B cell (primary cell): Measurements from ENCODE around the gene MPIG6B. TPM values are rescaled to one million over a fixed set of nuclear protein-coding genes. Genes with fewer than 3 reads are reported as not detected.

ENCODE experiments used
- ATAC-seq: fragments of 200-7000 bp; cut with Tn5 transposase; one replicate; pipeline ENCODE4 v1.10.0; 2021; ENCODE audit warnings: low read depth, mild to moderate bottlenecking, moderate number of reproducible peaks, moderate library complexity
- CTCF ChIA-PET: fragments of 350-600 bp; sonication (Branson Sonifier 250); formaldehyde crosslinking; loops from one replicate; lab custom pipeline; 2021; ENCODE audit warnings: antibody characterized with exemption, inconsistent platforms; lab: Charles Lee
- POLR2A ChIA-PET: fragments of 350-600 bp; sonication (Branson Sonifier 250); formaldehyde crosslinking; loops from one replicate; lab custom pipeline; 2021; ENCODE audit warnings: antibody characterized with exemption; lab: Charles Lee
- DNase-seq: peaks from one replicate; pipeline ENCODE4 v3.0.0; 2013
- H2AFZ ChIP-seq: 2 replicates; pipeline ENCODE4 v1.6.1; 2012; ENCODE audit warnings: mild to moderate bottlenecking, low read depth, low read length; ENCODE audit not compliant: insufficient read depth, poor library complexity, severe bottlenecking
- H3K27ac ChIP-seq, 2 donors: 1 replicate in 1 of 2; 2 replicates in 1 of 2; pipeline ENCODE4 v1.5.1; 2012 to 2013; ENCODE audit warnings: low read length in 2 of 2, mild to moderate bottlenecking in 2 of 2, moderate library complexity in 1 of 2
- H3K27me3 ChIP-seq, 4 experiments: fragments of 200-600 bp in 1 of 4; sonication (generic) in 1 of 4; replicated peaks in 1 of 4; 1 replicate in 2 of 4; 2 replicates in 2 of 4; pipeline versions ENCODE4 v1.6.1 to v1.7.0; 2013 to 2016; ENCODE audit warnings: low read length in 3 of 4, mild to moderate bottlenecking in 2 of 4, mixed read lengths in 1 of 4, moderate library complexity in 1 of 4; ENCODE audit not compliant: insufficient read depth in 4 of 4, control insufficient read depth in 3 of 4; ENCODE audit errors: control extremely low read depth in 1 of 4
- H3K36me3 ChIP-seq, 2 experiments: replicated peaks in 1 of 2; 1 replicate in 1 of 2; 2 replicates in 1 of 2; pipeline versions ENCODE4 v1.6.1 to v1.7.1; 2013; ENCODE audit warnings: low read length in 1 of 2; ENCODE audit not compliant: insufficient read depth in 2 of 2, control insufficient read depth in 1 of 2; ENCODE audit errors: control extremely low read depth in 1 of 2, extremely low read depth in 1 of 2
- H3K4me1 ChIP-seq, 2 donors: fragments of 200-600 bp in 1 of 2; sonication (generic) in 1 of 2; 1 replicate in 1 of 2; 2 replicates in 1 of 2; pipeline versions ENCODE4 v1.5.1 to v1.6.1; 2013 to 2017; ENCODE audit warnings: low read length in 2 of 2; ENCODE audit not compliant: control insufficient read depth in 2 of 2, insufficient read depth in 2 of 2
- H3K4me2 ChIP-seq: replicated peaks from 2 replicates; pipeline ENCODE3; 2012; ENCODE audit warnings: mild to moderate bottlenecking, low read depth, low read length; ENCODE audit not compliant: poor library complexity, severe bottlenecking
- H3K4me3 ChIP-seq, 5 experiments: fragments of 200-600 bp in 1 of 5; sonication (generic) in 1 of 5; 1 replicate in 3 of 5; 2 replicates in 2 of 5; pipeline versions ENCODE4 v1.5.1 to v1.7.0; 2011 to 2016; ENCODE audit warnings: low read length in 4 of 5, mild to moderate bottlenecking in 4 of 5, low read depth in 2 of 5, control low read depth in 1 of 5, moderate library complexity in 1 of 5; ENCODE audit not compliant: insufficient read depth in 1 of 5; ENCODE audit errors: control extremely low read depth in 1 of 5, extremely low read depth in 1 of 5
- H3K79me2 ChIP-seq: fragments of 200-600 bp; sonication (generic); one replicate; pipeline ENCODE4 v1.6.0; 2016; ENCODE audit warnings: low read length; ENCODE audit not compliant: control insufficient read depth, insufficient read depth
- H3K9ac ChIP-seq: fragments of 200-600 bp; sonication (generic); 2 replicates; pipeline ENCODE4 v1.6.1; 2017; ENCODE audit warnings: mild to moderate bottlenecking, low read length, moderate library complexity
- H3K9me3 ChIP-seq, 3 donors: one replicate each; pipeline versions ENCODE4 v1.6.1 to v1.7.1; 2013; ENCODE audit warnings: low read length in 2 of 3; ENCODE audit not compliant: control insufficient read depth in 2 of 3, insufficient read depth in 1 of 3; ENCODE audit errors: control extremely low read depth in 1 of 3
- H4K20me1 ChIP-seq: 2 replicates; pipeline ENCODE4 v1.6.0; 2012; ENCODE audit warnings: mild to moderate bottlenecking, low read length; ENCODE audit not compliant: insufficient read depth, control insufficient read depth, poor library complexity, severe bottlenecking
- H3K27ac Mint-ChIP-seq: one replicate; pipeline ENCODE4 v1.8.0; 2021; ENCODE audit warnings: mixed read lengths
- H3K27me3 Mint-ChIP-seq: one replicate; pipeline ENCODE4 v1.8.0; 2021; ENCODE audit warnings: mixed read lengths
- H3K4me1 Mint-ChIP-seq: one replicate; pipeline ENCODE4 v1.8.0; 2021; ENCODE audit warnings: mixed read lengths
- H3K4me3 Mint-ChIP-seq: one replicate; pipeline ENCODE4 v1.8.0; 2021; ENCODE audit warnings: mixed read lengths
- H3K9me3 Mint-ChIP-seq: one replicate; pipeline ENCODE4 v1.8.0; 2022; ENCODE audit warnings: mixed read lengths; ENCODE audit not compliant: insufficient read depth
- CTCF ChIP-seq: fragments of 200-600 bp; IDR thresholded peaks from one replicate; pipeline ENCODE4 v1.8.0; 2022; ENCODE audit warnings: antibody characterized with exemption, mild to moderate bottlenecking
- EZH2 ChIP-seq: IDR thresholded peaks from 2 replicates; pipeline ENCODE4 v1.6.1; 2012; ENCODE audit warnings: borderline replicate concordance, low read depth, mild to moderate bottlenecking, moderate library complexity, low read length; ENCODE audit not compliant: insufficient read depth, poor library complexity, severe bottlenecking
- WGBS: methylation state at CpG from one replicate; pipeline ENCODE4 v1.1.5; 2013; ENCODE audit warnings: missing lambda C conversion rate; ENCODE audit not compliant: insufficient coverage; 5-methylcytosine and 5-hydroxymethylcytosine counted together
- intact Hi-C: fragments of 100-400 bp; cut with micrococcal nuclease; formaldehyde crosslinking; loops from one replicate; pipeline ENCODE4 v1.10.0; 2022
- polyA plus RNA-seq: library from polyadenylated mRNA; depleted of rRNA; stranded (reverse); fragments of >200 nt; gene quantifications from 2 replicates; pipeline ENCODE4 v1.2.3, GENCODE V29; 2012
- total RNA-seq, 2 donors: library from RNA; stranded (reverse); fragments of 120-200 nt in 1 of 2; gene quantifications; 1 replicate in 1 of 2; 2 replicates in 1 of 2; pipeline versions ENCODE4 v1.2.3 to v1.2.4, GENCODE V29; 2013 to 2022

Gene MPIG6B
- total and polyA plus RNA-seq, 2 donors (not counting 1 experiment from before 2014, with no cell fraction given), result 0.54 to 1.6 TPM

- H3K27me3 Mint-ChIP-seq, result no peaks in the 10 kb centered on the region
- Histone ChIP-seq H3K27ac (peak within 1 kb of the TSS; percentile 78 to 82), H3K4me3 (peak within 1 kb of the TSS; percentile 67 to 94 (median 85)), H3K4me1 (peaks cover 43 to 52% of the 10 kb centered on the region in 2 donors), H4K20me1 (peaks cover 11% of the 10 kb centered on the region), H2AFZ (peak within 1 kb of the TSS; percentile 81), H3K9ac (peak within 1 kb of the TSS; percentile 90), H3K36me3 (peaks cover 1 to 51% of the 10 kb centered on the region in 2 experiments), H3K27me3 (no peaks in the 10 kb centered on the region), H3K4me2 (peak within 1 kb of the TSS; percentile 88), H3K9me3 (no peaks in the 10 kb centered on the region), H3K79me2 (peaks cover 32% of the 10 kb centered on the region)
- 36% methylated on average over 29 of the region's 36 CpGs for WGBS
- ChIA-PET POLR2A (interaction anchor here (1.0 to 2.5 kb wide), 11 partner anchors 11 to 169 kb away, joined by 3 to 36 read pairs (median 11); partner anchors contain the start of genes ABHD16A, EHMT2, HSPA1A and HSPA1L), CTCF (interaction anchor here (0.6 to 6.3 kb wide), 21 partner anchors 10 to 170 kb away, joined by 3 to 90 read pairs (median 4); partner anchors contain the start of genes ABHD16A, CLIC1, HSPA1A and HSPA1B)
- no peak for DNase-seq
- H3K4me1 Mint-ChIP-seq, result peaks cover 72% of the 10 kb centered on the region
- peak within 1 kb of the TSS; percentile 99 for H3K4me3 Mint-ChIP-seq
- intact Hi-C loops, result loop anchor here (1.0 kb wide), 2 partner anchors 26 to 40 kb away; partner anchors contain the start of gene ABHD16A
- H3K27ac Mint-ChIP-seq, result peak within 1 kb of the TSS; percentile 97
- H3K9me3 Mint-ChIP-seq, result no peaks in the 10 kb centered on the region
- TF ChIP-seq CTCF, result no peak
- TF ChIP-seq EZH2, result no peak
- ATAC-seq, result peak; percentile 10
Observed at GRCh38 chr6:31728767-31729514, 5.8 kb downstream of the MPIG6B start, which contains the start of gene DDAH2. Gene DDAH2, minus strand, starts transcription at chr6:31729299. Its CDS starts 138 bp downstream, at chr6:31729161.
